Peyer's patch (tissue), 4 donors: ENCODE data around the gene ZNF579. TPM values are rescaled to one million over a fixed set of nuclear protein-coding genes. Genes with fewer than 3 reads are reported as not detected.

Experiments used
- DNase-seq, 3 donors: peaks; one replicate each; pipeline ENCODE4 v3.0.0-alpha.2; 2017 to 2019
- H3K27ac ChIP-seq, 4 donors: fragments of 200-600 bp; sonication (generic); one replicate each; pipeline ENCODE4 v1.5.1; 2016 to 2019
- H3K27me3 ChIP-seq, 2 donors: fragments of 200-600 bp; sonication (generic); one replicate each; pipeline ENCODE4 v1.5.1; 2019
- H3K36me3 ChIP-seq, 3 donors: fragments of 200-600 bp; sonication (generic); one replicate each; pipeline ENCODE4 v1.5.1; 2016 to 2019
- H3K4me1 ChIP-seq, 4 donors: fragments of 200-600 bp; sonication (generic); one replicate each; pipeline ENCODE4 v1.5.1; 2016 to 2019
- H3K4me3 ChIP-seq, 4 donors: fragments of 200-600 bp; sonication (generic); 1 replicate in 3 of 4; 2 replicates in 1 of 4; pipeline ENCODE4 v1.5.1; 2016 to 2019; ENCODE audit warnings: mild to moderate bottlenecking in 1 of 4
- H3K9me3 ChIP-seq, 4 donors: fragments of 200-600 bp; sonication (generic); one replicate each; pipeline ENCODE4 v1.5.1; 2016 to 2019; ENCODE audit warnings: mild to moderate bottlenecking in 1 of 4
- POLR2A ChIP-seq, 2 donors: fragments of 450-650 bp; IDR thresholded peaks; one replicate each; pipeline ENCODE4 v1.5.1; 2017; ENCODE audit warnings: antibody characterized with exemption in 2 of 2, mild to moderate bottlenecking in 2 of 2, moderate library complexity in 2 of 2
- total RNA-seq, 4 donors: library from RNA; depleted of rRNA; stranded (reverse); fragments of >200 nt; gene quantifications; one replicate each; pipeline ENCODE4 v1.1.0, GENCODE V29; 2016
- TF ChIP-seq, protein P1 (sequence below), 6 experiments: fragments of 450-650 bp in 4 of 6; fragments of 200-600 bp in 2 of 6; sonication (generic) in 1 of 6; IDR thresholded peaks; one replicate each; pipeline ENCODE4 v1.5.1; 2017 to 2019; ENCODE audit warnings: antibody characterized with exemption in 6 of 6, mild to moderate bottlenecking in 3 of 6, moderate library complexity in 1 of 6

The ZNF579 gene
- total RNA-seq, 4 donors from 2014 or later = 1.7 to 6.1 (median 3.1) TPM; not detected in 1

DNA sequence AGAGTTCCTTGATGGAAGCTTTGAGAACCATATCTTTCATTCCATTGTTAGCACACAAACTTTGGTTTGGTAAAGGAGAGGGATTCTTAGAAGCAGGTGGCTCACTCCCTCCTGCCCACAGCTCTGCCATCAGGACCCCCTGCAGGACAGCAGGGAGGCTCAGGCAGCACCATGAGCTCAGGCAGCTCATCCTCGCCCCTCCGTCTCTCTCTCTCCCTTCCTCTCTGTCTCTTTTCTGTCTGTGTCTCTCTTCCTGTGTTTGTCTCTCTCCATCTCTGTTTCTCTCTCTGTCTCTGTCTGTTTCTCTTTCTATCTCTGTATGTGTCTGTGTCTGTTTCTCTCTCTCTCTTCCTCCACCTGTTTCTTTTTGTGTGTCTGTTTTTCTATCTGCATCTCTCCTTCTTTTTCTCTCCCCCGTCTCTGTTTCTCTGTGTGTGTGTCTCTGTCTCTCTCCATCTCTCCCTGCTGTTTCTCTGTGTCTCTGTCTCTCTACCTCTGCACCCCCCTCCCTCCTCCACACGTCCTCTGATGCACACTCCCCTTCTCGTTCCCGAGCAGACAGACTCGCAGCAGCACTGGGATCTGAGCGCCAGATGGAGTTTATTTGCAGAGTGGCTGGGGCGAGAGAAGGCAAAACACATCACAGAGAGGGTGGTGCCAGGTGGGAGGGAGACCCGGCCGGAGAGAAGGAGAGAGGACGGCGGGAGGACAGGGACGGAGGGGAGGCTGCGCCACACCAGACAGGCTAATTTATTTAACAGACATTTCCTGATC is 52.4 kb downstream of the ZNF579 start:
- TF ChIP-seq POLR2A (IDR thresholded peaks at IDR 0.05) = no peak
- TF ChIP-seq, protein P1, sequence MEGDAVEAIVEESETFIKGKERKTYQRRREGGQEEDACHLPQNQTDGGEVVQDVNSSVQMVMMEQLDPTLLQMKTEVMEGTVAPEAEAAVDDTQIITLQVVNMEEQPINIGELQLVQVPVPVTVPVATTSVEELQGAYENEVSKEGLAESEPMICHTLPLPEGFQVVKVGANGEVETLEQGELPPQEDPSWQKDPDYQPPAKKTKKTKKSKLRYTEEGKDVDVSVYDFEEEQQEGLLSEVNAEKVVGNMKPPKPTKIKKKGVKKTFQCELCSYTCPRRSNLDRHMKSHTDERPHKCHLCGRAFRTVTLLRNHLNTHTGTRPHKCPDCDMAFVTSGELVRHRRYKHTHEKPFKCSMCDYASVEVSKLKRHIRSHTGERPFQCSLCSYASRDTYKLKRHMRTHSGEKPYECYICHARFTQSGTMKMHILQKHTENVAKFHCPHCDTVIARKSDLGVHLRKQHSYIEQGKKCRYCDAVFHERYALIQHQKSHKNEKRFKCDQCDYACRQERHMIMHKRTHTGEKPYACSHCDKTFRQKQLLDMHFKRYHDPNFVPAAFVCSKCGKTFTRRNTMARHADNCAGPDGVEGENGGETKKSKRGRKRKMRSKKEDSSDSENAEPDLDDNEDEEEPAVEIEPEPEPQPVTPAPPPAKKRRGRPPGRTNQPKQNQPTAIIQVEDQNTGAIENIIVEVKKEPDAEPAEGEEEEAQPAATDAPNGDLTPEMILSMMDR (IDR thresholded peaks at IDR 0.05) = no peak
- DNase-seq = no peak

DNA sequence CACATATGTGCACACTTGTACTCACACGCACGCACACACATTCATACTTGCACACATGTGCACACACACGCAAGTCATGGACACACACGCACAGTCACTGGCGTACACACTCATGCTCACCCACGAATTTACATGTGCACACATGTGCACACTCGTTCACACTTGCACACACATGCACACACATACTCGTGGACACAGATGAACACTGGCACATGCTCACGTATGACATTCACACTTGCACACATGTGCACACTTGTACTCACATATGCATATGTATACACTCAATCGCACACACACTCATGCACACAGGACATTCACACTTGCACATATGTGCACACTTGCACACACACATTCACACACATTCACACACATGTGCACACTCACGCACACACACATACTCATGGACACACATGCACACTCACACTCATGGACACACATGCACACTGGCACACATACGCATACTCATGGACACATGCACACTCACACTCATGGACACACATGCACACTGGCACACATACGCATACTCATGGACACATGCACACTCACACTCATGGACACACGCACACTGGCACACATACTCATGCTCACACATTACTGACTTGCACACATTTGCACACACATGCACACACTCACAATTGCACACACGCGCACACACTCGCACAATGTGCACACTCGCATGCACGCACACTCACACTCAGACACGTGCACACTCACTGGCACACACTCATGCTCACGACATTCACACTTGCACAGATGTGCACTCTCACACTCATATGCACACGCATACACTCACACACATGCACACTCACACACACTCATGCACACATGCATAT is 53.2 kb downstream of the ZNF579 start:
- no peaks in the 10 kb centered on the region for H3K27me3 ChIP-seq
- H3K4me3 ChIP-seq = no peak overlapping the region
- TF ChIP-seq, protein P1 (IDR thresholded peaks at IDR 0.05) = no peak
- TF ChIP-seq POLR2A (IDR thresholded peaks at IDR 0.05) = no peak
- peaks cover 0 to 10% (median 0%) of the 10 kb centered on the region in 4 donors for H3K4me1 ChIP-seq
- H3K27ac ChIP-seq = no peak overlapping the region
- no peaks in the 10 kb centered on the region for H3K36me3 ChIP-seq
- no peak for DNase-seq
- no peaks in the 10 kb centered on the region for H3K9me3 ChIP-seq

More for the DNA sequence above, 52.4 kb downstream of the ZNF579 start:
- Histone ChIP-seq H3K9me3 (no peaks in the 10 kb centered on the region), H3K36me3 (no peaks in the 10 kb centered on the region), H3K27me3 (no peaks in the 10 kb centered on the region), H3K4me3 (no peak overlapping the region), H3K27ac (no peak overlapping the region), H3K4me1 (peaks cover 0 to 10% (median 0%) of the 10 kb centered on the region in 4 donors)

Other genes starting within 250 kb of the ZNF579 start
- gene KMT5C, start 241.0 kb downstream of the ZNF579 start, total RNA-seq = 10 to 100 TPM; 14.4 to 45.6 (median 43.9) TPM
- gene COX6B2, start 226.1 kb downstream of the ZNF579 start, total RNA-seq = not detected
- gene GARIN5B, start 217.6 kb downstream of the ZNF579 start, total RNA-seq = not detected
- gene IL11, start 210.4 kb downstream of the ZNF579 start, total RNA-seq = not detected
- gene TMEM190, start 204.0 kb downstream of the ZNF579 start, total RNA-seq = not detected
- gene TMEM238, start 196.6 kb downstream of the ZNF579 start, total RNA-seq = 10 to 100 TPM; 19.8 to 75.8 (median 61.6) TPM
- 100 to 1,000 TPM; 116 to 394 (median 283) TPM for gene RPL28, start 194.9 kb downstream of the ZNF579 start, total RNA-seq
- gene UBE2S, start 173.1 kb downstream of the ZNF579 start, total RNA-seq = 1 to 10 TPM; 5.2 to 9.1 (median 7.6) TPM
- not detected for gene SHISA7, start 137.5 kb downstream of the ZNF579 start, total RNA-seq
- 100 to 1,000 TPM in 1 of 4 donors, 10 to 100 TPM in 3; 28.1 to 102 (median 60.0) TPM for gene ISOC2, start 119.2 kb downstream of the ZNF579 start, total RNA-seq
- gene C19orf85, start 116.1 kb downstream of the ZNF579 start, total RNA-seq = not detected
- 10 to 100 TPM; 10.1 to 47.0 (median 15.5) TPM for gene ZNF628, start 104.2 kb downstream of the ZNF579 start, total RNA-seq
- gene NAT14, start 95.7 kb downstream of the ZNF579 start, total RNA-seq = 1 to 10 TPM; 1.4 to 7.4 (median 3.0) TPM
- 10 to 100 TPM in 1 of 4 donors, 1 to 10 TPM in 3; 2.8 to 10.3 (median 5.0) TPM for gene SSC5D, start 92.4 kb downstream of the ZNF579 start, total RNA-seq
- not detected for gene SBK2, start 43.7 kb downstream of the ZNF579 start, total RNA-seq
- gene SBK3, start 35.3 kb downstream of the ZNF579 start, total RNA-seq = 1 to 10 TPM in 1 of 4 donors, not detected in 3; 1.0 TPM
- 10 to 100 TPM in 3 of 4 donors, 1 to 10 TPM in 1; 6.0 to 14.9 (median 12.0) TPM for gene FIZ1, start 18.7 kb upstream of the ZNF579 start, total RNA-seq
- gene ZNF524, start 19.4 kb upstream of the ZNF579 start, total RNA-seq = 10 to 100 TPM; 30.3 to 45.2 (median 44.4) TPM
- gene ZNF865, start 24.8 kb upstream of the ZNF579 start, total RNA-seq = 10 to 100 TPM in 3 of 4 donors, 1 to 10 TPM in 1; 8.6 to 18.9 (median 14.3) TPM
- gene ZNF784, start 43.7 kb upstream of the ZNF579 start, total RNA-seq = 10 to 100 TPM in 3 of 4 donors, 1 to 10 TPM in 1; 6.0 to 18.3 (median 12.3) TPM
- gene ZNF580, start 60.2 kb upstream of the ZNF579 start, total RNA-seq = 10 to 100 TPM; 12.3 to 38.4 (median 25.2) TPM
- gene ZNF581, start 62.8 kb upstream of the ZNF579 start, total RNA-seq = 10 to 100 TPM in 3 of 4 donors, 1 to 10 TPM in 1; 7.7 to 28.9 (median 14.1) TPM
- 10 to 100 TPM in 3 of 4 donors, 1 to 10 TPM in 1; 8.1 to 17.4 (median 14.0) TPM for gene CCDC106, start 67.4 kb upstream of the ZNF579 start, total RNA-seq
- gene U2AF2, start 74.2 kb upstream of the ZNF579 start, total RNA-seq = 100 to 1,000 TPM; 132 to 292 (median 159) TPM
- 100 to 1,000 TPM; 120 to 241 (median 163) TPM for gene EPN1, start 94.4 kb upstream of the ZNF579 start, total RNA-seq
- not detected for gene NLRP9, start 157.6 kb upstream of the ZNF579 start, total RNA-seq
- under 1 TPM in 1 of 4 donors, not detected in 3; 0.94 TPM for gene RFPL4A, start 178.2 kb upstream of the ZNF579 start, total RNA-seq
- gene RFPL4AL1, start 188.3 kb upstream of the ZNF579 start, total RNA-seq = not detected